Fibroblast of the aortic adventitia (primary cell): Measurements from ENCODE around the gene TMTC2. TPM values are rescaled to one million over a fixed set of nuclear protein-coding genes. Genes with fewer than 3 reads are reported as not detected.

Experiments
- DNase-seq: peaks from one replicate; pipeline ENCODE4 v3.0.0-alpha.2; 2010; ENCODE audit warnings: low read depth
- H3K4me3 ChIP-seq: 2 replicates; pipeline ENCODE4 v1.5.1; 2011; ENCODE audit warnings: low read depth, mild to moderate bottlenecking, control low read depth, low read length, moderate library complexity
- total RNA-seq: library from RNA; depleted of rRNA; stranded (reverse); fragments of >200 nt; gene quantifications from 2 replicates; pipeline ENCODE4 v1.2.3, GENCODE V29; 2012; ENCODE audit warnings: low replicate concordance
- TF ChIP-seq, protein P1 (sequence below): IDR thresholded peaks from 2 replicates; pipeline ENCODE4 v1.5.1; 2011; ENCODE audit warnings: mild to moderate bottlenecking, low read length, control low read depth, inconsistent platforms; ENCODE audit not compliant: insufficient read depth

The TMTC2 gene
- total RNA-seq, 1 donor: 21.1 TPM

DNA sequence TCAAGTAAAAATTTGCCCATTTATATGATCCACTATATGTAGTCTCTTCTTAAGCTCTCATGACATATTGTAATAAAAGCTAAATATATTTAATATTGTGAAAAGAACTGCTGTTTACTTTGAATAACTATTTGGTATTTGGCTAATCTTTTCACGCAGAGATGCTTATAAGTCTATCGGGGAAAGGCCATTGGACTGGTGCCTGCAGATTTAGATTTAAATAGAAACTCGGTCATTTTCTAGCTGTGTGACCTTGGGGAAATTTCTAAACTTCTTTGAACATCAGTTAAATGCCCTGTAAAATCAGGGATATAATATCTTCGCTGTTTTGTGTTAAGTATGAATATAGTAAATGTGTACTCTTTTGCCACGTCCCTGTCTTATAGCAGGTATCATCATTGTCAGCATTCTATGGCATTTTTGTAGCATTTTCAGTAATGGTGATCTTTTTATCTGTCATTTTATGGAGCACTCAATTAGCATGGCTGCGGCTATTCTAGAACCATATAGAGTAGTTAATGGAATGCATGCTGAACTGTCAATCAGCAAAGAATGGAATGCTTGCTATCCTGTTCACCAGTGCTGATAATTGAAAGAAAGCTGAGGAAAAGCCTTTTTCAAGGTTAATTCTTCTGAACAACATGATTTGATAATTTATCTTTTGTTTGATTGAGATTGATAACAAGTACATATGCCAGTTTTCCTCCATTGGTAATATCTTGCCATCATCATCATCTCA lies 181.2 kb downstream of the TMTC2 start:
- TF ChIP-seq, protein P1, sequence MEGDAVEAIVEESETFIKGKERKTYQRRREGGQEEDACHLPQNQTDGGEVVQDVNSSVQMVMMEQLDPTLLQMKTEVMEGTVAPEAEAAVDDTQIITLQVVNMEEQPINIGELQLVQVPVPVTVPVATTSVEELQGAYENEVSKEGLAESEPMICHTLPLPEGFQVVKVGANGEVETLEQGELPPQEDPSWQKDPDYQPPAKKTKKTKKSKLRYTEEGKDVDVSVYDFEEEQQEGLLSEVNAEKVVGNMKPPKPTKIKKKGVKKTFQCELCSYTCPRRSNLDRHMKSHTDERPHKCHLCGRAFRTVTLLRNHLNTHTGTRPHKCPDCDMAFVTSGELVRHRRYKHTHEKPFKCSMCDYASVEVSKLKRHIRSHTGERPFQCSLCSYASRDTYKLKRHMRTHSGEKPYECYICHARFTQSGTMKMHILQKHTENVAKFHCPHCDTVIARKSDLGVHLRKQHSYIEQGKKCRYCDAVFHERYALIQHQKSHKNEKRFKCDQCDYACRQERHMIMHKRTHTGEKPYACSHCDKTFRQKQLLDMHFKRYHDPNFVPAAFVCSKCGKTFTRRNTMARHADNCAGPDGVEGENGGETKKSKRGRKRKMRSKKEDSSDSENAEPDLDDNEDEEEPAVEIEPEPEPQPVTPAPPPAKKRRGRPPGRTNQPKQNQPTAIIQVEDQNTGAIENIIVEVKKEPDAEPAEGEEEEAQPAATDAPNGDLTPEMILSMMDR: no peak
- DNase-seq: no peak
- H3K4me3 ChIP-seq: no peak overlapping the region

DNA sequence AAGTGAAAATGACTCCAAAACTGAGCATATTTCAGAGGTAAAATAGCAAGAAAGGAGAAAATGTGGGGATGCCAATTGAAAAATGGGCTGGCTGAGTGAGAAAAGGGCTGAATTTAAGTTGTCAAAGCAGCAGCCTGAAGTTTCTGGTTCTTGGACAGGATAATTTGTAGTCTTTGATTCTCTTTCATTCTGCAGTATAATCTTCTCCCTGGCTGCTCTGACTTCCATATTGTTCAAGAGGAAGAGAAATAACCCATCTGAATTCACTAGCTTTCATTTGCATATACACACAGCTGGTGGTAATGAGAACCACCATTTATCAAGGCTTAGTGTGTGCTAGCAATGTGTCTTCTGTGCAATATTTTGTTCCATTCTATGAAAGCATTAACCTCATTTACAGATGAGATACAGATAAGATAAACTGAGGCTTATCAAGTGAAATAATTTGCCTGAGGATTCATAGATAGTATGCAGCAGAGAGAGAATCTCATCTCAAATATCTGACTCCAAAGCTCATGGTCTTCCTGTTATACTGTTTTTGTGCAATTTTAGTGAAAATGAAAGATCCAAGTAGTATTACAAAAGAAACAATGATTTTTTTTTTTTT lies 184.2 kb downstream of the TMTC2 start:
- DNase-seq: no peak
- H3K4me3 ChIP-seq: no peak overlapping the region
- TF ChIP-seq, protein P1: no peak

DNA sequence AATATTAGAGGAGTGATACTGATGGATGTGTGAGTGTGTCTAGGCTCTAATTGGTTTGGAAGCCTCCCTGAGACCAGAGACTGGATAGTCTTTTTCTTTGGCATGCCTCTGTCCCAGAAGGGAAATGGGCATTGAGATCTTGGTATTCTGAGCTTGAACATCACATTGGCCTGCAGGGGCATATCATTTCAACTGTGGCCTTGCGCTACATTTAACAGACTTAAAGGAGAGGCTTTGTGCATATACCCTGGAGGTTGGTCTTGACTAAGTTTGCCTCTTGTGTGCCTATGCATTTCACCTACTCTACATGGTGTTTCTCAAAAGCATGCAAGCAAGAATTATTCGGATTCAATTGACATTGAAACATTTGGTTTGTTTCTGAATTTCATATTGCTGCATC lies 185.4 kb downstream of the TMTC2 start:
- TF ChIP-seq, protein P1: no peak
- DNase-seq: no peak
- H3K4me3 ChIP-seq: no peak overlapping the region

DNA sequence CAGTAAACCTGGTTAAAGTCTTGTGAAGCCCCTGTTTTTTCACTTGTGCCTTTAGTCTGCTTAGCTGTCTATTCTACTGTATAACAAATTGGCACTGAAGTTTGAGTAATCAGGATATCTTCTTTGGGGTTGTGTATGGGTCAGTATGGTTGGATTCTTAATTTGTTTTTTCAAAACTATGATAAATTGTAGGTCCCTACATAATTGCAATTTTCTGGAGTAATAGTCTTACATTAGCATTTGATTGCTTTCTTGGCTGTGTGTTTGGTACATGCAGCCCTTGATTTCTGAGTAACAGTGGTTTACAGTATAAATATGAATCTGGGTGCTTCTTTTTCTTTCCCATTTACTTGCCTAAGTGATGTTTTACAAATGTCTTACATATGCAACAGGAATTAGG lies 186.6 kb downstream of the TMTC2 start:
- TF ChIP-seq, protein P1: no peak
- DNase-seq: no peak
- no peak overlapping the region for H3K4me3 ChIP-seq

DNA sequence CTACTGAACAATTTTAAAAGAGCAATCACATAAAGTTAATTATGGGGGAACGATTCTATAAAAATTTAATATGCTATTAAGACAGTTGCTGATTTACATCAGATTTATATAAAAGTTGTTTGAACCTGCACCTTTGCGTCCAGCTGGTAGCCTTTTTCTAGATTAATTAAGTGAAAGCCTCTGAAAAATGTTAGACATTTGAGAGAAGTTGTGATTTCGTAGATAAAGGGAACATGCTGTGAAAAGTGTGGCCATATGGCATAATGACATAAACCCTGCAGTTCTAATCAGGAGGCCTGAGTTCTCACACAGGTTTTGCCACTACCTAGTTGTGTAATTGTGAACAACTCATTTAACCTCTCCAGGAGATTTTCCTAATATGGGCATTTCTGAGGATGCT lies 187.2 kb downstream of the TMTC2 start:
- TF ChIP-seq, protein P1: no peak
- H3K4me3 ChIP-seq: no peak overlapping the region
- no peak for DNase-seq

DNA sequence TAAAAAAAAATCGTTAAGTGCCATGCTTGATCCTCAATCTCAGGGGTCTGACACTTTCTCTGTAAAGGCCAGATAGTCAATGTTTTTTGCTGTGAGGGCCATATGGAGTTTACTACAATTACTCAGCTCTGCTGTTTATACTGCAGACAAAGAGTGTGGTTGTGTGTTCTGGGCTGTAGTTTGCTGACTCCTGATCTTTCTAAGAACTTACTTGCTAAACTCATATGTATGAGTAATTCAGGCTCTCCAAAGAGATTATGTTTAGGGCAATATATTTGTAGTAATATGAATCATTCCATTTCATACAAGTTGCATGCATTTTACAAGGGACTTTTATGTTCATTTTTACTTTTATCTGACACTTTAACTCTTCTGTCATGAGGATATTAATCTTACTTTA lies 188.2 kb downstream of the TMTC2 start:
- DNase-seq: peak; percentile 51
- TF ChIP-seq, protein P1: no peak
- H3K4me3 ChIP-seq: no peak overlapping the region

DNA sequence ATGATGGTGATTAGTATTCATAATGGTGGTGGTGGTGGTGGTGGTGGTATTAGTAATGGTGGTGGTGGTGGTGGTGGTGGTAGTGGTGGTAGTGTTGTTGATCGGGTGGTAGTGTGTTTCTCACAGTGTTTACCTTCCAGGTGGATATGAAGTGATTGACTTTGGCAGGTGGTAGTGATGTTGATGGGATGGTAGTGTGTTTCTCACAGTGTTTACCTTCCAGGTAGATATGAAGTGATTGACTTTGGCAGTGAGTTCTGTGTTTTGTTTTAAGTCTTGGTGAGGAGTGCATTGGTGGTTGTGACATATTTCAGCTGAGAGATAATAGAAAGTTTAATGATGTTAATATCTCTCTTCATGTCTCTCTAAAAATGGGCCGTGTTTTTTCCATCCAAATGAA lies 189.4 kb downstream of the TMTC2 start:
- H3K4me3 ChIP-seq: no peak overlapping the region
- TF ChIP-seq, protein P1: no peak
- no peak for DNase-seq
